ENCODE data around the gene CLTB. TPM values are rescaled to one million over a fixed set of nuclear protein-coding genes. Genes with fewer than 3 reads are reported as not detected.

The CLTB gene
- total RNA-seq, 1 donor: 63.0 TPM

GRCh38 chr5:176384366-176384930, 31.9 kb downstream of the CLTB start:
- H3K4me1 ChIP-seq (ENCODE audit: insufficient read depth, low read length): peaks cover 15% of the 10 kb centered on the region
- no peak overlapping the region for H3K27ac ChIP-seq (ENCODE audit: low read depth, low read length)
- no peak for TF ChIP-seq CTCF (IDR thresholded peaks at IDR 0.05; ENCODE audit: extremely low read depth, low read depth, low read length)
- H3K4me2 ChIP-seq (ENCODE audit: insufficient read depth, low read length): no peak overlapping the region
- H3K4me3 ChIP-seq (ENCODE audit: insufficient read depth, low read length): no peak overlapping the region
- peaks cover 13% of the 10 kb centered on the region for H4K20me1 ChIP-seq (ENCODE audit: insufficient read depth, low read length)
- no peak overlapping the region for H2AFZ ChIP-seq (ENCODE audit: low read length)
- no peaks in the 10 kb centered on the region for H3K9me3 ChIP-seq (ENCODE audit: low read depth, low read length)
- no peaks in the 10 kb centered on the region for H3K27me3 ChIP-seq (ENCODE audit: insufficient read depth, low read length)
- peaks cover 40% of the 10 kb centered on the region for H3K36me3 ChIP-seq (ENCODE audit: insufficient read depth, low read length)
- peaks cover 36% of the 10 kb centered on the region for H3K79me2 ChIP-seq (ENCODE audit: insufficient read depth, low read length)
- no peak for DNase-seq (ENCODE audit: insufficient read length, low spot score, missing footprints)

- H4K20me1 ChIP-seq (ENCODE audit: insufficient read depth, low read length): peaks cover 13% of the 10 kb centered on the region
- H2AFZ ChIP-seq (ENCODE audit: low read length): no peak overlapping the region
- peaks cover 14% of the 10 kb centered on the region for H3K4me1 ChIP-seq (ENCODE audit: insufficient read depth, low read length)
- H3K36me3 ChIP-seq (ENCODE audit: insufficient read depth, low read length): peaks cover 40% of the 10 kb centered on the region
- no peak overlapping the region for H3K4me3 ChIP-seq (ENCODE audit: insufficient read depth, low read length)
- H3K9me3 ChIP-seq (ENCODE audit: low read depth, low read length): no peaks in the 10 kb centered on the region
- no peak overlapping the region for H3K27ac ChIP-seq (ENCODE audit: low read depth, low read length)
- H3K27me3 ChIP-seq (ENCODE audit: insufficient read depth, low read length): no peaks in the 10 kb centered on the region
- H3K4me2 ChIP-seq (ENCODE audit: insufficient read depth, low read length): no peak overlapping the region
- TF ChIP-seq CTCF (IDR thresholded peaks at IDR 0.05; ENCODE audit: extremely low read depth, low read depth, low read length): no peak
- H3K79me2 ChIP-seq (ENCODE audit: insufficient read depth, low read length): peaks cover 36% of the 10 kb centered on the region
- DNase-seq (ENCODE audit: insufficient read length, low spot score, missing footprints): no peak
Measured at GRCh38 chr5:176383961-176384360, 32.4 kb downstream of the CLTB start.

GRCh38 chr5:176383248-176383905, 33.0 kb downstream of the CLTB start:
- DNase-seq (ENCODE audit: insufficient read length, low spot score, missing footprints): no peak
- Histone ChIP-seq H2AFZ (ENCODE audit: low read length) (no peak overlapping the region), H3K27me3 (ENCODE audit: insufficient read depth, low read length) (no peaks in the 10 kb centered on the region), H3K9me3 (ENCODE audit: low read depth, low read length) (no peaks in the 10 kb centered on the region), H3K4me2 (ENCODE audit: insufficient read depth, low read length) (no peak overlapping the region), H3K4me3 (ENCODE audit: insufficient read depth, low read length) (no peak overlapping the region), H3K36me3 (ENCODE audit: insufficient read depth, low read length) (peaks cover 40% of the 10 kb centered on the region), H3K4me1 (ENCODE audit: insufficient read depth, low read length) (peaks cover 14% of the 10 kb centered on the region), H3K27ac (ENCODE audit: low read depth, low read length) (no peak overlapping the region), H4K20me1 (ENCODE audit: insufficient read depth, low read length) (peaks cover 13% of the 10 kb centered on the region), H3K79me2 (ENCODE audit: insufficient read depth, low read length) (peaks cover 35% of the 10 kb centered on the region)
- TF ChIP-seq CTCF (IDR thresholded peaks at IDR 0.05; ENCODE audit: extremely low read depth, low read depth, low read length): no peak

GRCh38 chr5:176382721-176383120, 33.6 kb downstream of the CLTB start:
- no peaks in the 10 kb centered on the region for H3K27me3 ChIP-seq (ENCODE audit: insufficient read depth, low read length)
- H3K4me1 ChIP-seq (ENCODE audit: insufficient read depth, low read length): peaks cover 13% of the 10 kb centered on the region
- H3K9me3 ChIP-seq (ENCODE audit: low read depth, low read length): no peaks in the 10 kb centered on the region
- H3K79me2 ChIP-seq (ENCODE audit: insufficient read depth, low read length): peaks cover 29% of the 10 kb centered on the region
- H4K20me1 ChIP-seq (ENCODE audit: insufficient read depth, low read length): peaks cover 13% of the 10 kb centered on the region
- DNase-seq (ENCODE audit: insufficient read length, low spot score, missing footprints): no peak
- TF ChIP-seq CTCF (IDR thresholded peaks at IDR 0.05; ENCODE audit: extremely low read depth, low read depth, low read length): no peak
- H2AFZ ChIP-seq (ENCODE audit: low read length): no peak overlapping the region
- H3K4me2 ChIP-seq (ENCODE audit: insufficient read depth, low read length): no peak overlapping the region
- H3K36me3 ChIP-seq (ENCODE audit: insufficient read depth, low read length): peaks cover 40% of the 10 kb centered on the region
- H3K27ac ChIP-seq (ENCODE audit: low read depth, low read length): no peak overlapping the region
- no peak overlapping the region for H3K4me3 ChIP-seq (ENCODE audit: insufficient read depth, low read length)
